Lung microvascular endothelial cell (primary cell): Measurements from ENCODE around the gene PGP. TPM values are rescaled to one million over a fixed set of nuclear protein-coding genes. Genes with fewer than 3 reads are reported as not detected.

Experiments used
- DNase-seq, 2 donors: peaks; one replicate each; pipeline versions ENCODE4 v3.0.0 to v3.0.0-alpha.2; 2010; ENCODE audit warnings: low read depth in 2 of 2
- total RNA-seq: library from RNA; depleted of rRNA; stranded (reverse); fragments of >200 nt; gene quantifications from 2 replicates; pipeline ENCODE4 v1.2.1, GENCODE V29; 2014

The PGP gene
- total RNA-seq, 1 donor from 2014 or later, result 11.5 TPM

GRCh38 chr16:2200313-2200712 is 14.3 kb downstream of the PGP start:
- no peak for DNase-seq

- DNase-seq, result no peak
Measured at GRCh38 chr16:2199621-2200139, 15.0 kb downstream of the PGP start.

GRCh38 chr16:2199095-2199494 is 15.5 kb downstream of the PGP start:
- no peak for DNase-seq

GRCh38 chr16:2198283-2198682 is 16.4 kb downstream of the PGP start:
- DNase-seq, result no peak

- DNase-seq, result no peak
Measured at GRCh38 chr16:2197765-2198164, 16.9 kb downstream of the PGP start.

GRCh38 chr16:2196981-2197511 is 17.6 kb downstream of the PGP start:
- no peak for DNase-seq

- peak in 1 of 2 donors; percentile 24 for DNase-seq
Measured at GRCh38 chr16:2196162-2196980, 18.3 kb downstream of the PGP start, which contains the start of gene CASKIN1. Gene CASKIN1, minus strand, starts transcription at chr16:2196605. Its CDS starts 173 bp downstream, at chr16:2196432.

- DNase-seq, result no peak
Measured at GRCh38 chr16:2195322-2196161, 19.1 kb downstream of the PGP start.

- peak; percentile 54 to 74 for DNase-seq
Measured at GRCh38 chr16:2194852-2195321, 19.8 kb downstream of the PGP start.

- no peak for DNase-seq
Measured at GRCh38 chr16:2194166-2194834, 20.3 kb downstream of the PGP start.

GRCh38 chr16:2191446-2191706 is 23.3 kb downstream of the PGP start:
- DNase-seq, result no peak

- DNase-seq, result no peak
Measured at GRCh38 chr16:2190659-2191445, 23.8 kb downstream of the PGP start.

- no peak for DNase-seq
Measured at GRCh38 chr16:2190002-2190658, 24.5 kb downstream of the PGP start.

GRCh38 chr16:2189252-2189893 is 25.3 kb downstream of the PGP start:
- no peak for DNase-seq

GRCh38 chr16:2188395-2188794 is 26.2 kb downstream of the PGP start:
- DNase-seq, result no peak

- DNase-seq, result no peak
Measured at GRCh38 chr16:2187212-2187611, 27.4 kb downstream of the PGP start.

GRCh38 chr16:2186505-2186904 is 28.1 kb downstream of the PGP start:
- no peak for DNase-seq

- no peak for DNase-seq
Measured at GRCh38 chr16:2186064-2186463, 28.6 kb downstream of the PGP start.

GRCh38 chr16:2184962-2185361 is 29.7 kb downstream of the PGP start:
- no peak for DNase-seq

- no peak for DNase-seq
Measured at GRCh38 chr16:2184346-2184745, 30.3 kb downstream of the PGP start.
